Measurements from ENCODE around the gene PRB3. TPM values are rescaled to one million over a fixed set of nuclear protein-coding genes. Genes with fewer than 3 reads are reported as not detected.

The PRB3 gene
- not detected for total RNA-seq

DNA sequence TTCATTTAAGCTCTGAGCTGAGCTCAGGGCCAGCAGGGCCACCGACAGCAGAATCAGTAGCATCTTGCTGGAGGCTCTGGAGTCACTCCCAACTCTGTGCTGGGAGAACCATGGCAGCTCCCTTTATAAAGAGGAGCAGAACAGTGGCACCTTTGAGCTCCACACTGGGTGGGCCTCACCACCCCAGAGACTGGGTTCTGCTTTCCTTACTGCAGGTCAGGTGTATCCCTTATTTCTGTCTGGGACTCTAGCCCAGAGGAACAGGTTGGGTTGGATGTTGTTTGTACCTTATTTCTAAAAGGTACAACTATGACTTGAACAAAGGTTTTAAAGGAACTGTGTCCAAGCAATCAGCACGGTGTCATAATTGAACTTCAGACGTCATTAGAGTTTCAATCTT lies at the start of gene PRB3:
PRB3 (minus strand) TSS at position 101 of the 400 bp plus-strand sequence; CDS start at position 63, 38 bp downstream.
- no peak for DNase-seq (ENCODE audit: low spot score)

DNA sequence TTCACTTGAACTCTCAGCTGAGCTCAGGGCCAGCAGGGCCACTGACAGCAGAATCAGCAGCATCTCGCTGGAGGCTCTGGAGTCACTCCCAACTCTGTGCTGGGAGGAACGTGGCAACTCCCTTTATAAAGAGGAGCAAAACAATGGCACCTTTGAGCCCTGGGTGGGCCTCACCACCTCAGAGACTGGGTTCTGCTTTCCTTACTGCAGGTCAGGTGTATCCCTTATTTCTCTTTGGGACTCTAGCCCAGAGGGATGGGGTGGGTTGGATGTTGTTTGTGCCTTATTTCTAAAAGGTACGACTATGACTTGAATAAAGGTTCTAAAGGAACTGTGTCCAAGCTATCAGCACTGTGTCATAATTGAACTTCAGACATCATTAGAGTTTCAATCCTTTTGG lies 40.8 kb upstream of the PRB3 start, which contains the start of gene PRB4:
PRB4 (minus strand) TSS at position 101 of the 400 bp plus-strand sequence; CDS start at position 63, 38 bp downstream.
- no peak for DNase-seq (ENCODE audit: low spot score)

DNA sequence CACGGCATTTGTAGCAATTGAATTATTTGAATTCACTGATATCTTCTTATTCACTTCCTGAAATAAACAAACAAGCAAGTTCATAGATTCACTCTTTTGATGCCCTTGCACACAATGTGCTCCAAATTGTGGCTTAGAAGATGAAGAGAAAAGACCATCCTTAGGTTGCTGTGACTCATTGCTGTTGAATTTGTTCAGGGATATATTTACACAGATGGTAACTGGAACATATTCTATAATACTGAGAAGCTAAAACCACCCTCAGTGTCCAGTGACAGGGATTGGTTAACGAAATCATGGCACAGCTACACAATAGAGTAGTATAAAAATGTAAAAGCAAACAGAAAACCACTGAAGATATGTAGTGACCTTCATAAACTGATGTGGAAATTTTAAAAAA lies 37.6 kb upstream of the PRB3 start:
- no peak for DNase-seq (ENCODE audit: low spot score)

DNA sequence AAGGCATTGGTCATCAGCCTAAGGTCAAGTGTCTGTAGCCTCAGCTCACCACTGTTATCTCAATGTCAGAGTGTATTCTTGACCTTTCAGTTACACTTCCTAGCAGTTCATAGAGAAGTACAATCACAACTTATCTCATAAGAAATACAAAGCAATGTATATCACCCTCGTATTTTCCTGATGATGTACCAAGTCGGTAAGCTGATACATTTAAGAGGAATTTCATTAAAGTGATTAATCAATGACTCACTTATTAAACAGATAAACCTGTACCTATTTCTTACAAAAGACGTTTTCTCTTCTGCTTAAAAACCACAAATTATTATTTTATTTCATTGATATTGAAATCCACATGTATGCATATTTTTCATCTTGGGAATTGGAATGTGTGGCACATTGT lies 3.9 kb upstream of the PRB3 start:
- no peak for DNase-seq (ENCODE audit: low spot score)

DNA sequence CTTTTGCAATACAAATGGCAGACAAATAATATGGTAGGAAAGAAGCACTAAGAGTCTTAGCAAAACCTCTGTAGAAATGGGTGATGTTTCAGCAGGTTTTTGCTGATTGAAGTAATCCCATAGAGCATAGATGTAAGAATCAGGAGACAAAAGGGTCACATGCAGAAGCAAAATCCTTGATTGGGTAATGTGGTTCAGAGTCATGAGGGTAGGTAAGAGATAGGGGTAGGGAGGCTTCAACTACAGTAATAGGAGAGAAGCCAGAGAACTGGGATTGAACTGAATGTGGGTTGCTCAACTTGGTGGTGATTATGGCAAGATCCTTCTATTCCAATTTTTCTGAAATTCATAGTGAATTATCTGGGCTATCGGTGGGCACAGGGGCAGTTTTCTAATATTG lies 5.0 kb downstream of the PRB3 start:
- no peak for DNase-seq (ENCODE audit: low spot score)

DNA sequence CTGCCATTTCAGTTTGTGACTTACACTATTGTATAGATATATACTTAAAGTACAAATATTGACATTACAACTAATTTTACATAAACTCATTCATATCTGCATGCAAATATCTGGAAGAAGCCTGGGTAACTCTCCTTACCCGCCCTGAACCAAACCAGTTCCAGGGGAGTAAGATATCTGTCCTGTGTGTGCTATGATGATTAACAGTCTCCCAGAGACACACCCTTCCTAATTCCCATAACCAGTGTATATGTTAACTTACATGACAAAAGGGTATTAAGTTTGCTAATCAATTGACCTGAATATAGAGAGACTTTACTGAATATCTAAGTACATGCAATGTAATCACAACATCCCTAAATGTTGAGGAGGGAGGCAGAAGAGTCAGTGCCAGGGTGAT lies 23.0 kb downstream of the PRB3 start:
- no peak for DNase-seq (ENCODE audit: low spot score)

DNA sequence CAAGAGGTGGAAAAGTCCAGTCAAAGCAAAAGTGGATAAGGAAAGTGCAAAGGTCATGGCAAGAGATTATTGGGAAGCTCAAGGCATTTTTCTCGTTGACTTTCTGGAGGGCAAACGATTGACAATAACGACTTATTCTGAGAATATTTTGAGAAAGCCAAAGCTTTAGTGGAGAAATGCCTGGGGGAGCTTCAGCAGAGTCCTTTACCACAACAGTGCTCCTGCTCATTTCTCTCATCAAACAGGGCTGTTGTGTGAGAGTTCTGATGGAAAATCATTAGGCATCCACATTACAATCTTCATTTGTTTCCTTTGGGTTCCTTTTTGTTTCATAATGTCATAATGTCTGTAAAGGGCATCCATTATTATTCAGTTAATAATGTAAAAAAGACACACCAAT lies 26.9 kb downstream of the PRB3 start:
- no peak for DNase-seq (ENCODE audit: low spot score)

DNA sequence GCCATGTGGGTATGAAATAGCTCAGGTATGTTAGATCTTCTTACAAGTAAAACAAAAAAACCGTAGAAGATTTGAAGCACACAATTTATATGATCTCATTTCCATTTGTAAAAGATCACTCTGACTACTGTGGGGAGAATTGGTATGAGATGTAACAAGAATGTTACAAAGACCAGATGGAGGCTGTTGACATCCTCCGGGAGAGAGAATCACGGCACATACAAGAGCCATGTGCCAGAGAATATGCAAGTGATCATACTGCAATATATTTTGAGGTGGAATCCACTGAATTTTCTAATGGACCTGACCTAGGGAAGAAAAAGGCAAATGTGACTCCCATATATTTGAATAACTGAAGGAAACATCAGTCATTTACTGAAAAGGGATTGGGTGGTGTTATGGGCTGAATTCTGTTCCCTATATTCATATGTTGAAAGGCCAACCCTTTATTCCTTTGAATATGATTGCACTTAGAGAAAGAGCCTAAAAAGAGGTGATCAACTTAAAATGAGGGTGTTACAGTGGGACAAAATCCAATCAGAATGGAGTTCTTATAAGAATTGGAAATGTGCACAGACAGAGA lies 29.1 kb downstream of the PRB3 start:
- DNase-seq (ENCODE audit: low spot score), result no peak

DNA sequence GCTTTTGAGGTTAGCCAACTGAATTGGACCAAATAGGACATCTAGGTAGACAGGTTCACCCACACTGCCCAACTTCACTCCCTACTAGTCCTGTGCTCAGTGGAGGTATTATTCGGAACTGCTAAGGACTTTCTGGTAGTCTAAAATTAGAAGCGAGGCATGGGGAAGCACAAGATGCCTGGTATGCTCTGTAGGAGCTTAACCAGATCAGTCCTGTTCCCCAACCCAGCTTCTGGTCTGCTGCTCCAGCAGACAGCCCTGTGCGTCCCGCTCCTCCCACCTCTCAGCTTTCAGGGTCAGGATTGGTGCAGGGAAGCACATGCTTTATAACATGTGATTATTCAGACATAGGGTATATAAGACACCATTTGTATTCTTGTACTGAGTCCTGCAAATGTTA lies 31.2 kb downstream of the PRB3 start:
- DNase-seq (ENCODE audit: low spot score), result no peak

DNA sequence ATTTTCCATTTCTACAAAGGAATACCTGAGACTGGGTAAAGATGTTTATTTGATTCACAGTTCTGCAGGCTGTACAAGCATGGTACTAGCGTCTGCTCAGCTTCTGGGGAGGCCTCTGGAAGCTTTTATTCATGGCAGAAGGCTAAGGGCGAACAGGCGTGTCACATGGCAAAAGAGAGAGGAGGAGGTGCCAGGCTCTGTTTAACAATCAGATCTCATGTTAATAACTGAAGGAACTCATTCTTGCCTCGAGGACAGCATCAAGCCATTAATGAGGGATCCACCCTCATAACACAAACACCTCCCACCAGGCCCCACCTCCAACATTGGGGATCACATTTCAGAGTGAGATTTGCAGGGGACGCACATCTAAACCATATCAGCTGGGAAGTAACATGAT lies 36.0 kb downstream of the PRB3 start:
- no peak for DNase-seq (ENCODE audit: low spot score)

DNA sequence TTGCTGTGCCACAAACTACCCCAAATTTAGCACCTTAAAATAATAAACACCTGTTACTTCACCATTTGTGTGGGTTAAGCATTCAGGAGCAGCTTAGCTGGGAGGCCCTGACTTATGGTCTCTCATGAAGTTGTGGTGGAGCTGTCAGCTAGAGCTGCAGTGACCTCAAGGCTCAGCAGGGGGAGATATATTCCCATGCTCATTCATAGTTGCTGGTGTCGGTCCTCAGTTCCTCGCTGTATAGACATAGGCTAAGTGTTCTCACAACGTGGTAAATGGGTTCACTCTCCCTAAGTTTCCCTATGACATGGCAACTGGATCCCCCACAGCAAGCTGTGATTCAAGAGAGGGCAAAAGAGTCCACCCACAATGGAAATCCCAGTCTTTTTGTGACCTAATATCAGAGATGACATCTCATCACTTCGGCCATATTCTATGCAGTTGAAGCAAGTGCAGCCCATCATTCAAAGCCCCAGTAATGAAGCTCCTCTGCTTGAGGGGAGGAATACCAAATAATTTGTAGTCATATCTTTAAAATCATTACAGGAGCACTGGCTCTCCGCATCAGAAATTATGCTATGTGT lies 41.1 kb downstream of the PRB3 start:
- no peak for DNase-seq (ENCODE audit: low spot score)

DNA sequence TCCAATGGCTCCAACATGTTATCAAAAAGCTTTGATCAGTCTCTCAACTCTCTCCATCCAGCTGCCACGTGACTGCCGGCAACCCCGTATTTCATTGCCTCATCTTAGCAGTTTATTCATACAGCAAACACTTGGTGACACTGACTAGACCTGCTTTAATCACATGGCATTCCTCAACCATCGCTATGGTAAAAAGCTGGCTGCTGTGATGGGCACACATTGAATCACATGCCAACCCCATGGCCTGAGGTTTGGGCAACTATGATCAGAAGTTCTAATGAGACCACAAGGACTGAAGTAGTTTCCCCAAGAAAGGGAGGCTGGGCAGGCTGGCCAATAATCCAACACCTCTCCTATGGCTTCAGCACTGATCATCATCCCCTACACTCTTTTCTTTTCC lies 42.1 kb downstream of the PRB3 start:
- DNase-seq (ENCODE audit: low spot score), result no peak

Other genes starting within 250 kb of the PRB3 start
- 14.2 TPM for gene TAS2R19, start 247.1 kb downstream of the PRB3 start, total RNA-seq
- 12.2 TPM for gene TAS2R31, start 238.3 kb downstream of the PRB3 start, total RNA-seq
- 5.4 TPM for gene TAS2R46, start 207.4 kb downstream of the PRB3 start, total RNA-seq
- 3.0 TPM for gene TAS2R43, start 177.4 kb downstream of the PRB3 start, total RNA-seq
- 11.8 TPM for gene TAS2R30, start 135.1 kb downstream of the PRB3 start, total RNA-seq
- gene SMIM10L1, start 98.5 kb downstream of the PRB3 start, total RNA-seq, result 7.7 TPM
- gene TAS2R42, start 82.8 kb downstream of the PRB3 start, total RNA-seq, result not detected
- not detected for gene PRB4, start 40.7 kb upstream of the PRB3 start, total RNA-seq
- gene PRB2, start 125.9 kb upstream of the PRB3 start, total RNA-seq, result not detected

All from ureter (tissue), 1 donor.